ENCODE measurements around the gene CSPG4.
"Not testable (repeated sequence)": the region's sequence is repeated elsewhere in the genome, so short reads cannot be mapped to it uniquely, and the experiment has no call there.

Gene CSPG4

DNA sequence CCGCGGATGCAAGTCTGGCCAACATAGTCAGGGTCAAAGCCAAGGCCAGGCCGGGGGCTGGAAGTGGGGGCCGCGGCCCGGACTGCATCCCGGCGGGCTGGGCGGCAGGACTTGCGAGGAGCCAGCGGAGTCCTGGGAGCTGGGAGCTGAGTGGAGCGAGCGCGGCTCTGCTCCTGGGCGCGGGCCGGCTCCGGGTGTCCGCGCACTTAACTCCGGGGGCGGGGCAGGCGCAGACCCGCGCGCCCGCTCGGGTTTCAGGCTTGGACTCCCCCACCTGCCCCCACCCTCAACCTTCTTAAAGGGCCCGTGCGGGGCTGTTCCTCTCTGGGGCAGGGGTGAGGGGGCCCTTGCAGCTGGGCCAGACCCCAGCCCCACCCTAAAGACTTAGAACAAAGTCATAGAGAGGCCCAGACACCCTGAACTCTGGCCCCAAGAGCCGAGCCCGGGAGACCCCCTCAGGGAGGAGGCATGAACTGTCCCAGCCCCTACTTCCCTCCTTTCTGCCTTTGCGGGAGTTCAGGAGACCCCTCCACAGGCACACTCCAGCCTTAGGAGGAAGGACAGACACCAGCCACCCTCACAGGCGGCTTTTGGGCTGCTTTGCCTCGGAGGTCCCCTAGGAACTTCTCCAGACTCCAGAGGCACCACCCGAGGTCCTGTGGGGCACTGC, at the start of gene CSPG4:
Gene CSPG4 (minus strand): TSS at position 181 of the 670 bp plus-strand sequence. CDS start 93 bp downstream, at position 88.
- H3K4me3 Mint-ChIP-seq: no peak within 1 kb of the TSS
- no peak within 1 kb of the TSS for H3K27ac Mint-ChIP-seq
- H3K4me1 Mint-ChIP-seq (ENCODE audit: low read depth): no peaks in the 10 kb centered on the region
- no peaks in the 10 kb centered on the region for H3K9me3 Mint-ChIP-seq
- peaks cover 19% of the 10 kb centered on the region for H3K27me3 Mint-ChIP-seq
- H3K36me3 Mint-ChIP-seq (ENCODE audit: low read depth): no peaks in the 10 kb centered on the region

DNA sequence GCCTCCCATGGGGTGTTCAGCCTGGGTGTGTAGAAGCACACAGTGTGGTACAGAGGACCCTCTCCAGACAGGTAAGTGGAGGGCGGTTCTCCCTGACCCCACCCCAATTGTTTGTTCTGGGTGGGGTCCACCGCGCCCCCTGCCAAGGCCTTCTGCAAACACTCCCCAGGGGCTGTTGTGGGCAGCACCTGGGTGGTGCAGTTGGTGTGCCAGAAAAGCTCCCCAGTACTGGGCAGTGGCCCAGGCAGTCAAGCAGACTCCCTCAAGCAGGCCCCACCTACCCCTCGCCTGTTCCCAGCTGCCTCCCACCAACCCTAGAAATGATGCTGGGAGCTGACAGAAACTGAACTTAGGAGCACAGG, 49.7 kb upstream of the CSPG4 start:
- H3K9me3 Mint-ChIP-seq; H3K36me3 Mint-ChIP-seq (ENCODE audit: low read depth); H3K27me3 Mint-ChIP-seq; H3K4me3 Mint-ChIP-seq; H3K27ac Mint-ChIP-seq: not testable (repeated sequence)
- H3K4me1 Mint-ChIP-seq (ENCODE audit: low read depth): peaks cover 21% of the 10 kb centered on the region

DNA sequence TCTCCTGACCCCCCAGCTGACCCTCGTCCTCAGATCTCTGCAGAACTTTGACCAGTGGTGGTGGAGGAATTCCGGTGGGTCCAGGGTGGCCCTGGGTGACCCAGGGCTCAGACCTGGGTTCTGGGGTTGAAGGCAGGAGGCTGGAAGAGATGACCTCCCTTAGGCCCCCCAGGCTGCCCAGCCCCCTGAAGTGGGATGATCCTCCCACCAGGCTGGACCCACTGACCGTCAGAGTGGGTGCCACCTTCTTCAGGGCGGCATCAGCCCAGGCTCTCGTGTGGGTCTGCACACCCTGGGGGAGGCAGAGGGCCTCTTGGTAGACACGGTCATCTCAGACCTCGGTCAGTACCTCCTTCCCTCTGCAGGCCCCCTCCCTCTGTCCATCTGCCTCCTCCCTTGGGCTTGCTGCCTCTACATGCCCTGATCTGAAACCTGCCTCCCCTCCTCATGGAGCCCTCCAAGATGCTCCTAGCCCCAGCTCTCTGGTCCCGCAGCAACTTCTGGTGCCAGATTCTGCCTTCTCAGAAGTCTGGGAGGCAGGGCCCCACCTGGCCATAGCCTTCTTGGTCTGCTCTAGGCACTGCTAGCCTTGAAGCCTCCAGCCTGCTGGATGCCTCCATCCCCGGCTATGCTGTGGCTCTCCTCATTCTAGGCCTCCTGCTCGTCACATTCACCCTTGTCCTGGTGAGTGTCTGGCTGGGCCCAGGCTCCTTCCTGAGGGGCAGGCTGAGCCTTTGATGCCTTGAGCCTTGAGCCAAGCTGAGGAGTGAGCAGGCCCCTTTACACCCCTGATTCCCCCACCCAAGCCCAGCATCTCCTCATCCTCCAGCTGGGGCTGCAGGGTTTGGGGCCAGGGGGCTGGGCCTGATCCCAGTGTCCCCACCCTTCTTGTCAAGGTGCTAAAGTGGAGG, 49.1 kb upstream of the CSPG4 start:
- H3K4me3 Mint-ChIP-seq: no peak overlapping the region
- H3K9me3 Mint-ChIP-seq: no peaks in the 10 kb centered on the region

GRCh38 chr15:75760704-75761435, 48.2 kb upstream of the CSPG4 start:
- Mint-ChIP-seq H3K36me3 (ENCODE audit: low read depth) (no peaks in the 10 kb centered on the region), H3K4me1 (ENCODE audit: low read depth) (peaks cover 21% of the 10 kb centered on the region), H3K9me3 (no peaks in the 10 kb centered on the region), H3K4me3 (no peak overlapping the region), H3K27me3 (no peaks in the 10 kb centered on the region), H3K27ac (no peak overlapping the region)

More for the DNA sequence above, 49.1 kb upstream of the CSPG4 start:
- H3K27me3 Mint-ChIP-seq: no peaks in the 10 kb centered on the region
- no peak overlapping the region for H3K27ac Mint-ChIP-seq
- H3K36me3 Mint-ChIP-seq (ENCODE audit: low read depth): no peaks in the 10 kb centered on the region
- H3K4me1 Mint-ChIP-seq (ENCODE audit: low read depth): peaks cover 21% of the 10 kb centered on the region

GRCh38 chr15:75760131-75760520, 47.5 kb upstream of the CSPG4 start:
- not testable (repeated sequence) for H3K4me3 Mint-ChIP-seq; H3K27ac Mint-ChIP-seq; H3K36me3 Mint-ChIP-seq (ENCODE audit: low read depth); H3K9me3 Mint-ChIP-seq; H3K27me3 Mint-ChIP-seq
- H3K4me1 Mint-ChIP-seq (ENCODE audit: low read depth): peaks cover 21% of the 10 kb centered on the region

DNA sequence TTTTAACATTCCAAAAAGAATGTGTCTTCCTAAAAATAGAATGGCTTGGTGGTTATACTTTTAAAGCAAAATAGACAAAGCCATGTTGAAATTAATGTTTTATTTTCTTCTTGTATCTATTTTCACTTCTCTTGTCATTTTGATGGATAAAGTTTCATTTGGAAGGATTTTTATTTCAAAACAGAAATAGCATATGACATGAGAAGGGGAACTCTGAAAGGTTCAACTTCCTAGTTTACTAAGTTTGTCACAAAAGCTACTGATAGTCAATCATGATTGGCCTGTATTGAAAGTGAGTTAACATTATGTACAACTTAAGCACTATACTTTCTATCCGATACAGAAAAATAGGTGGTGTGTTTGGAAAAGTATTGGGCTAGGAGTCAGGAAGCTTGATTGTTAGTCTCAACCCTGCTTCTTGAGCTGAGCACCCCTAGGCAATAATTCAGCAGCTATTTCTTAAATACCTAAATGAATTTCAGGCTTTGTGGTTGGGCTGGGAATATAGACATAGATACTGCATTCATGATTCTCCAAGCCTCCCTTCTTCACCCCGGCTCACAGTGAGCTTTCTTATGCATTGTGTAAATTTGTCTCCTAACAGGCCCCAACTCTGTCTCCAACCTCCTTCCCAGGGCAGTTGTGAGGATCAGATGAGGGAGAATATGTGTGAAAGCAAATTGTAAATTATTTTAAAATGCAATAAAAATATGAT, 46.9 kb upstream of the CSPG4 start:
- Mint-ChIP-seq H3K27ac (peak overlapping the region; percentile 94), H3K9me3 (no peaks in the 10 kb centered on the region), H3K4me1 (ENCODE audit: low read depth) (peaks cover 21% of the 10 kb centered on the region), H3K36me3 (ENCODE audit: low read depth) (no peaks in the 10 kb centered on the region), H3K27me3 (no peaks in the 10 kb centered on the region), H3K4me3 (peak overlapping the region; percentile 88)

GRCh38 chr15:75758071-75758872, 45.6 kb upstream of the CSPG4 start:
- peaks cover 21% of the 10 kb centered on the region for H3K4me1 Mint-ChIP-seq (ENCODE audit: low read depth)
- H3K4me3 Mint-ChIP-seq: peak overlapping the region; percentile 88
- no peaks in the 10 kb centered on the region for H3K9me3 Mint-ChIP-seq

DNA sequence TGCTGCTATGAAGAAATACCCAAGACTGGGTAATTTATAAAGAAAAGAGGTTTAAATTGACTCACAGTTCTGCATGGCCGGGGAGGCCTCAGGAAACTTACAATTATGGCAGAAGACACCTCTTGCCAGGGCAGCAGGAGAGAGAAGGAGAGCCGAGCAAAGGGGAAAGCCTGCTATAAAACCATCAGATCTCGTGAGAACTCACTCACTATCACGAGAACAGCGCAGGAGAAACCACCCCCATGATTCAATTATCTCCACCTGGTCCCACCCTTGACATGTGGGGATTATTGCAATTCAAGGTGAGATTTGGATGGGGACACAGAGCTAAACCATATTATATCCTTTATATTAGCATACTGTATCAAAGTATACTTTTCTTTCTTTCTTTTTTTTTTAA, 42.2 kb upstream of the CSPG4 start:
- not testable (repeated sequence) for H3K27ac Mint-ChIP-seq; H3K36me3 Mint-ChIP-seq (ENCODE audit: low read depth); H3K27me3 Mint-ChIP-seq; H3K4me3 Mint-ChIP-seq; H3K9me3 Mint-ChIP-seq
- peaks cover 22% of the 10 kb centered on the region for H3K4me1 Mint-ChIP-seq (ENCODE audit: low read depth)

More at GRCh38 chr15:75758071-75758872, 45.6 kb upstream of the CSPG4 start:
- Mint-ChIP-seq H3K27me3 (no peaks in the 10 kb centered on the region), H3K27ac (peak overlapping the region; percentile 94), H3K36me3 (ENCODE audit: low read depth) (no peaks in the 10 kb centered on the region)

DNA sequence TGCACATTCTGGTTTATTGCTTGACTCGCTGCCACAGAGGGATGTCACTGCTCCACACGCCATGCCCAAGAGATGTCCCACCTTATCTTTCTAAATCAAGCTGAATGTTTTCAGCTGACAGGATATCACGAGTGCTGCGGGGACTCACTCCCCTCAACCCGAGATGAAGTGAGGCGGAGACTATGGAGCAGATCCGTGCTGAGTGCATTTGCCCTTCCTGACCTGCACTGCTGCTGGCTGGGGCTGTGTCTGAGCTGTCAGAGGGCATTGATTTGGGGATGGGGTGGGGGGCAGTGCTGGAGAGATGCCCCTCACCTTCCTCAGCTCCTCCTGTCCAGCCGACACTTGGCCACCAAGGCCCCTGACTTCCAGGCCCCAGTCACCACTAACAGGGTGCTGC, 40.5 kb upstream of the CSPG4 start:
- Mint-ChIP-seq H3K4me3 (no peak overlapping the region), H3K4me1 (ENCODE audit: low read depth) (peaks cover 22% of the 10 kb centered on the region), H3K27ac (no peak overlapping the region), H3K9me3 (no peaks in the 10 kb centered on the region), H3K36me3 (ENCODE audit: low read depth) (no peaks in the 10 kb centered on the region), H3K27me3 (peaks cover 5% of the 10 kb centered on the region)

GRCh38 chr15:75751891-75752290, 39.2 kb upstream of the CSPG4 start:
- H3K4me3 Mint-ChIP-seq: no peak overlapping the region
- H3K36me3 Mint-ChIP-seq (ENCODE audit: low read depth): no peaks in the 10 kb centered on the region
- H3K27ac Mint-ChIP-seq: no peak overlapping the region
- peaks cover 8% of the 10 kb centered on the region for H3K27me3 Mint-ChIP-seq
- no peaks in the 10 kb centered on the region for H3K9me3 Mint-ChIP-seq
- peaks cover 18% of the 10 kb centered on the region for H3K4me1 Mint-ChIP-seq (ENCODE audit: low read depth)

DNA sequence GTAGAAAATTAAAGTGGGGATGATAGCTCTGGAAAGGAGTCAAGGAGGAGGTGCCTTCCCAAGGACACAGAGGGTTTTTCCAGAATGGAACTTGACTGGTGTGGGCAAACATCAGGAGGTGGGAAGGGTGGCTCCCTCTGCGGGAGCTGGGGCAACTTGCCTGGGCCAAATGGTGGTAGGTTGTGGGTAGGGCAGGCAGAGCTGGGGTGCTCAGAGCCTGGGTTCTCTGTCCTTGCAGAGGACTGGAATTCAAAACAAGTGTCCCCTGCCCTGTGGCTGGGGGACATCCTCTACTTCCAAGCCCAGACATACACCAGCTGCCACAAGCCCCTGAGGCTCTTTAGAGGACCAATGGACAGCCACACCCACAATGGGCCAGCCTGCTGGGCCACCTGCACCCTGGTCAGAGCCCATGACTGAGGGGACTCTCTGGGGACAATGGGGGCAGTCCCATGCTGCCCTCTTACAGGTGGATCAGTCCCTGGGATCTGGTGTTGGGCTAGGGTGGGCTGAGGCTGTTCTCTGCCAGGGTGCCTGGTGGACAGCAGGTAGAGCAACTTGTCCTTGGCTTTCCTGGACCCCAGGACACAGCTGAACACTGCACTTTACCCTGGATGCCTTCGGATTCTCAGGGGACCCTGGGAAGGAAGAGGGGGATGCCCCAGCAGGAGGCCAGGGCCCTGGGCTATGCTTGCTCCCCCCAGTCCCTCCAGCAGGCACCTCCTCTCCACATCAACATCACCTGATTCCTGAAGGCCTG, 38.6 kb upstream of the CSPG4 start:
- H3K27me3 Mint-ChIP-seq: peaks cover 11% of the 10 kb centered on the region
- H3K4me1 Mint-ChIP-seq (ENCODE audit: low read depth): peaks cover 18% of the 10 kb centered on the region
- H3K27ac Mint-ChIP-seq: no peak overlapping the region
- no peak overlapping the region for H3K4me3 Mint-ChIP-seq
- no peaks in the 10 kb centered on the region for H3K36me3 Mint-ChIP-seq (ENCODE audit: low read depth)
- H3K9me3 Mint-ChIP-seq: no peaks in the 10 kb centered on the region

- H3K4me1 Mint-ChIP-seq (ENCODE audit: low read depth): peaks cover 18% of the 10 kb centered on the region
- no peak overlapping the region for H3K27ac Mint-ChIP-seq
- H3K9me3 Mint-ChIP-seq: no peaks in the 10 kb centered on the region
- H3K36me3 Mint-ChIP-seq (ENCODE audit: low read depth): no peaks in the 10 kb centered on the region
- no peak overlapping the region for H3K4me3 Mint-ChIP-seq
- peaks cover 19% of the 10 kb centered on the region for H3K27me3 Mint-ChIP-seq
Measured at GRCh38 chr15:75750261-75751050, 37.8 kb upstream of the CSPG4 start.

DNA sequence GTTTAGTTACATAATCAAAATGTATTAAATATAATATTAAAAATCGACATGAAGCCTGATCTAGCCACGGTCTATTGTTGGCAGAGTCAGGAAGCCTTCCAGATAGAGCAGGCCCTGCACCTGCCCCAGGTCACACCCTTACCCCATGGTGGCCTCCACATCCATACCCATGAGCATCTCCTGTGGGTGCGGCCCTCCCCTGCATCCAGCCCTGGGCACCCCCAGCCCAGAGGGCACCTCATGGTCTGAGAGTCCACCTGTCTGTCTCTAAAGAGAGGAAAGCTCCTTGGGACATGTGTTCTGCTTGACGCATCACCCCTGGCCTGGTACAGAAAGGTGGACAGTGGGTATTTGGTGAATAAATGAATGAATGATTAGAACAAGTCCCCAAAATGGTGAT, 37.2 kb upstream of the CSPG4 start:
- Mint-ChIP-seq H3K27ac (no peak overlapping the region), H3K27me3 (peaks cover 23% of the 10 kb centered on the region), H3K4me1 (ENCODE audit: low read depth) (peaks cover 18% of the 10 kb centered on the region), H3K9me3 (no peaks in the 10 kb centered on the region), H3K36me3 (ENCODE audit: low read depth) (no peaks in the 10 kb centered on the region), H3K4me3 (no peak overlapping the region)

Data from stimulated activated naive CD8-positive, alpha-beta T cell treated with anti-CD3 and anti-CD28 coated beads, Interleukin-15, Interleukin-2, amounts not matched to agents 100 ng/mL and 50 ng/mL, for 24 hours (primary cell).